HT1080 (cell line): ENCODE results near the gene PTPN11. TPM values are rescaled to one million over a fixed set of nuclear protein-coding genes. Genes with fewer than 3 reads are reported as not detected.
"Not testable (repeated sequence)": the region's sequence is repeated elsewhere in the genome, so short reads cannot be mapped to it uniquely, and the experiment has no call there.

Source experiments
- DNase-seq: peaks from one replicate; pipeline ENCODE4 v3.0.0-alpha.2; 2015; ENCODE audit warnings: low read depth
- total RNA-seq: library from RNA; depleted of rRNA; stranded (reverse); fragments of >200 nt; shearing (Covaris generic); gene quantifications from 2 replicates; pipeline ENCODE4 v1.2.3, GENCODE V29; 2014

PTPN11 gene
- total RNA-seq, 1 experiment from 2014 or later = 97.0 TPM

DNA sequence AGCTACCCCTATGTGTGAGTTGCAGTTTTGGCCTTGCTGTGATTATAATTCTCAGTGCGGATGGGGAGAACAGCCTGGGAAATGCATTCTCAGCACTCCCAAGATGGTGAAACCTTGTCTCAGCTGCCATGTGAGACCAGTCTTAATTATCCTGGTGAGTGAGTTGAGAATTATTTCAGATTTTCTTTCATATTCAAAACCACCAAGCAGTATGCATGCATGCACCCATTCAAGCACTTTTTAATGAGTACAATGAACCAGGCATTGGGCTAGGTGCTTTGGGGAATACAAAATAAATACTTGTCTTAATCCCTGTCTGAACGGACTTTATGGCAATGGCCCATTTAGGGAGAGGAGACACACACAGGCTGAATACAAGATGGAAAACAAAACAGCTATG is 94.7 kb downstream of the PTPN11 start:
- DNase-seq = no peak

DNA sequence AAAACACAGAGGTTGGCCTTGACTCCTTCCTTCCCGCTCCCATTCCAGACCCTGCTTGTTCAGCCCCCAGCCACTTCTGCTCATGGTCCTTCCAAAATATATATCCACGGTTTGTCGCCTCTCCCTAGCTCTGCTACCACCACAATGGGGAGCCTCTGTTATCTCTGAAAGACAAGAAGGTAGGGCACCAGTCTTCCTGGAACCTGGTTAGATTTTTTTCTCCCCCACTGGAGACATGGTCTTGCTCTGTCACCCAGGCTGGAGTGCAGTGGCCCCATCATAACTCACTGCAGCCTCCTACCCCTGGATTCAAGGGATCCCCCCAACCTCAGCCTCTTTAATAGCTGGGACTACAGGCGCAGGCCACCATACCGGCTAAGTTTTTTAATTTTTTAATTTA is 95.7 kb downstream of the PTPN11 start:
- no peak for DNase-seq

DNA sequence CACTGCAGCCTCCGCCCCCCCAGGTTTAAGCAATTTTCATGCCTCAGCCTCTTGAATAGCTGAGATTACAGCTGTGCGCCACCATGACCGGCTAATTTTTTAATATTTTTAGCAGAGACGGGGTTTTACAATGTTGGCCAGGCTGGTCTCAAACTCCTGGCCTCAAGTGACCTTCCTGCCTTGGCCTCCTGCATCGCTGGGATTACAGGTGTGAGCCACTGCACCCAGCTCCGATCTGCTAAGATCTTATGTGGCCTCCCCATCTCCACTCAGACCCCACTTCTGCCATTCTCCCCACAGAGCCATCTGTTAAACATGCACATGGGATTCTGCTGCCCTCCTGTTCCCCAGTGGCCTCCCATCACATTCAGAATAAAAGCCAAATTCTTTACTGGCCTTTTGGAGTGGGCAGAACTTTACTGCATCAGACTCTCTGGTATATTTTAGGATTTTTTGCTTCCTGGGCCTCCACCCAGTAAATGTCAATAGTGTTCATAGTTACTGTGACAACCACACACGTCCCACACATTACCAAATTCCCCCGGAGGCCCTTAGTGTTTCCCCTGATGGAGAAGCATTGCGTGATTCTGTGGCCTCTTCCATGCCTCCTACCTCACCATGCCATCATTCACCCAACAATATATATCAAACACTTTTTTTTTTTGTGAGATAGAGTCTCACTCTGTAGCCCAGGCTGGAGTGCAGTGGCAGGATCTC is 96.3 kb downstream of the PTPN11 start:
- no peak for DNase-seq

DNA sequence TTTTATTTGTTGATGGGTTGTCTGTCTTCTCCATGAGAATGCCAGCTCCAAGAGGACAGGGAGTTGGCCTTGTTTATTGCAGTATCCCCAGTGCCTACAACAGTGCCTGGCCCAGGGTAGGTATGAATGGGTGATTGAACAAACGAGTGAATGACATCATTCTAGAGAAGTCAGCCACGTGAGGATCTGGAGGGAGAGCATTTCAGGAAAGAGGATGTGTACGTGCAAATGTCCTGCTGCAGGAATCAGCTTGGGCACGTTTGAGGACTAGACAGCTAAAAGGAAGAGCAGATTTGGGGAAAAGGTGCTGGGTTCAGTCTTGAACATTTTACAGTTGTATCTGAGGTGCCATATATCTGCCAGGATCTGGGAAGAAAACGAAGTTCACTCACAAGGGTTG is 97.1 kb downstream of the PTPN11 start:
- no peak for DNase-seq

DNA sequence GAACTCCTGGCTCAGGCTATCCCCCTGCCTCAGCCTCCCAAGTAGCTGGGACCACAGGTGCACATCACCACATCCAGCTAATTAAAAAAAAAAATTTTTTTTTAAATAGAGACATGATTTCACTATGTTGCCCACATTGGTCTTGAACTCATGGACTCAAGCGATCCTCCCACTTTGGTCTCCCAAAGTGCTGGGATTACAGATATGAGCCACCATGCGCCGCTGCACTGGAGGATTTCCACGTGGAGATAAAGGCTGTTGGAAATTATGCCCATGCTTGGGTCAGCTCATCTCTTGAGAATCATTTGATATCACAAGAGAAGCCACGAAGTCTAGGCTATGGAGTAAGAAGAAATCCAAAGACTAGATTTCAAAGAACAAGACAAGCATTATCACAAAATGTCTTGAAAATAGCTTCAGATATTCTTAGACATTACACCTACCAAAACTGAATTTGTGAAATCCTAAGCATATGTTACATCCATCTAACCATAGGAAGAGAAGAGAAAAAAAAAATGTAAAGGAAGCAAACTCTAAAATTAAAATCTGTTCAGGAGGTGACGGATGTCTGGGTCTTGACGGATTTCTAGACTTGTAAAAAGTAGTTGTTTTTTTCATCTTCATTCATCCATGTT is 99.1 kb downstream of the PTPN11 start:
- no peak for DNase-seq

DNA sequence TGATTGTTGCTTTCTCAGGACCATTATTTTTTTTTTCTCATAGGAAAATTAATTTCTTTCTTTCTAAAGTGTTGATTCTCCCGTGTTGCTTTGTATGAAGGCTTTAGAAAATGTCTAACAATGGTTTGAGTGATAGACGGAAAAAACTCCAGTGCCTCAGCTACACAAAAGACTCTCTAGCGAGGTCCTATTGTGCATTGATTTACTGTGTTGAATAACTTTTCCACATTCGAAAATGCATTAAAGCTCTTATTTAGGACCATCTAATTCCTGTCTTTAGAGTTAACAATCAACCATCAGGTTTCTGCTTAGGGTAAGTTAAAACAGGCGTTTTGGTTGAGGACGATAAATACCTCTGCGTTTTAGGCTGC is 99.6 kb downstream of the PTPN11 start:
- no peak for DNase-seq

DNA sequence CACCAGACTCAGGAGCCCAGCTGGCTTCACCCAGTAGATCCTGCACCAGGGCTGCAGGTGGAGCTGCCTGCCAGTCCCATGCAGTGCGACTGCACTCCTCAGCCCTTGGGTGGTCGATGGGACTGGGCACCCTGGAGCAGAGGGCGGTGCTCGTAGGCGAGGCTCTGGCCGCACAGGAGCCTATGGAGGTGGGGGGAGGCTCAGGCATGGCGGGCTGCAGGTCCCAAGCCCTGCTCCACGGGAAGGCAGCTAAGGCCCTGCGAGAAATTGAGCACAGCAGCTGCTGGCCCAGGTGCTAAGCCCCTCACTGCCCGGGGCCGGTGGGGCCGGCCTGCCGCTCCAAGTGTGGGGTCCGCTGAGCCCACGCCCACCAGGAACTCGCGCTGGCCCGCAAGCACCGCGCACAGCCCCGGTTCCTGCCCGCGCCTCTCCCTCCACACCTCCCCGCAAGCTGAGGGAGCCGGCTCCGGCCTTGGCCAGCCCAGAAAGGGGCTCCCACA is 101.1 kb downstream of the PTPN11 start:
- not testable (repeated sequence) for DNase-seq

DNA sequence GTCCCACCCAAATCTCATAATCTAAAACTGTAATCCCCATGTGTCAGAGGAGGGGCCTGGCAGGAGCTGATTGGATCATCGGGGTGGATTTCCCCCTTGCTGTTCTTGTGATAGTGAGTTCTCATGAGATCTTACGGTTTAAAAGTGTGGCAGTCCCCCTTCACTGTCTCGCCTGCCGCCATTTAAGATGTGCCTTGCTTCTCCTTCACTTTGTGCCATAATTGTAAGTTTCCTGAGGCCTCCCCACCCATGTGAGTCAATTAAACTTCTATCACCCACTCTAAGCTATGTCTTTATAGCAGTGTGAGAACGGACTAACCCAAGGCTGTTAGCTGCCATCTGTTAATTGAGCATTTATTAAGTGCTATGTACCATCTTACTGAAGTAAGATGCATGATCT is 105.1 kb downstream of the PTPN11 start:
- DNase-seq = no peak

DNA sequence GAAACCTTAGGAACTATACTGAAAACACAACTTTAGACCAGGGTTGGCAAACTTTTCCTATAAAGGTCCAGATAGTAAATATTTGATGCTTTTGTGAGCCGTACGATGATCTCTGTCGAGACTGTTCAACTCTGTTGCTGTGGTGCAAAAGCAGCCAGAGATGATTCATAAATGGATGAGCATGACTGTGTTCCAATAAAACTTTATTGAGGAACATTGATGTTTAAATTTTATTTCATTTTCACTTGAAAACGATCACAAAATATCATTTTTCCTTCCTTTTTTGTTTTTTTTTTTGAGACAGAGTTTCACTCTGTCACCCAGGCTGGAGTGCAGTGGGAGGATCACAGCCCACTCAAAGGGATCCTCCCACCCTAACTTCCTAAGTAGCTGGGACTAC is 105.5 kb downstream of the PTPN11 start:
- no peak for DNase-seq

DNA sequence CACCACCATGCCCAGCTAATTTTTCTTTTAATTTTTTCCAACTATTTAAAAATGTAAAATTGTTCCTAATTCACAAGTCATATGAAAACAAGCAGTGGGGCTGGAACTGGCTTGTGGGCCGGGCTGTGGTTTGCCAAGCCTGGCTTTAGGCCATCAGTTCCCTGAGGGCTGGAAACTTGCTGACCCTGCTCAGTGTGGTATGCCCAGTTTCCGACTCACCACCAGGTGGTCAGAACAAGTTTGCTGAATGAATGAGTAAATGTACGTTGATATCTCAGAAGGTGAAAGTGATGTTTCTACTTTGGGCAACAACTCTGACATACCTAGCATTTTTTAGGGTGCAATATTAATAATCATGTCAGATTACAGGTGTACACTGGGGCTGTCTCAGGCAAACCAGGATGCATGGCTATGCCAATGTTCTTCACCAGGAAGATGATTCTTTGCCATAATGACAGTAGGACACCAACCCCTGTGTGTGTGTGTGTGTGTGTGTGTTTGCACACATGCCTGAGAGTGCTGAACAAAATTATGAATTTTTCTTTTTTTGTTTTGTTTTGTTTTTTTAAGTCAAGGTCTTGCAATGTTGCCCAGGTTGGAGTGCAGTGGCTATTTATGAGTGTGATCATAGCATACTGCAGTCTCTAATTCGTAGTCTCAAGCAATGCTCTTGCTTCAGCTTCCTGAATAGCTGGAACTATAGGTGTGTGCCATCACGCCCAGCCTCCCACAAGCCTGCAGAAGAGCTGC is 106.1 kb downstream of the PTPN11 start:
- peak; percentile 53 for DNase-seq

DNA sequence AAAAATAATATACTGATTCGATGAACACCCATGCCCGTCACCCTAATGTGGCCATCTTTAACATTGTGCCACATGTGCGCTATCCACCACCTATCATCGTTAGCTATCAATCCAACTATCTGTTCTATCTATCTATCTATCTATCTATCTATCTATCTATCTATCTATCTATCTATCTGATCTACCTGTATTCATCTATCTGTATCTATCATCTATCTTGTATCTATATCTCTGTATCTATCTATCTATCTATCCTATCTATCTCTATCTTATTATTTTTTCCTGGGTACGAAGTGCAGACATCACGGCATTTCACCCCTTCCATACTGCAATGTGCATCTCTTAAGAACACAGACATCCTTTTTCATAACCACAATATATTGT is 106.7 kb downstream of the PTPN11 start:
- DNase-seq = no peak

DNA sequence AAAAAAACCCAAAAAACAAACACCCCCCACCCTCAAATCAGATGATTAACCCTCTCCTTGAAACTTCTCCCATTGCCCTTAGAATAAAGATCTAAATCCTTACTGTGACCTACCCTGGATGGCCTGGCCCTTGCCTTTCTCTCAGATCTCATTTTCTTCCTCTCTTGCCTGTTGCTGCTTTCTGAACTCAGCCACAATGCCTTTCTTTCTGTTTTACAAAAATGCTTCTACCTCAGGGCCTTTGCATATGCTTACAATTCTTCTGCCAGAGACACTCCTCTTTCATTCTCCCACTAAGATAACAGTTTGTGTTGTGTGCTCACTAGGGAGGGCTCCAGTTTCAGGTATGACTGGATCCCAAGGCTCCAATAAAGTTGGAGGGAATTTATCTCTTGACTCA is 108.3 kb downstream of the PTPN11 start:
- no peak for DNase-seq

DNA sequence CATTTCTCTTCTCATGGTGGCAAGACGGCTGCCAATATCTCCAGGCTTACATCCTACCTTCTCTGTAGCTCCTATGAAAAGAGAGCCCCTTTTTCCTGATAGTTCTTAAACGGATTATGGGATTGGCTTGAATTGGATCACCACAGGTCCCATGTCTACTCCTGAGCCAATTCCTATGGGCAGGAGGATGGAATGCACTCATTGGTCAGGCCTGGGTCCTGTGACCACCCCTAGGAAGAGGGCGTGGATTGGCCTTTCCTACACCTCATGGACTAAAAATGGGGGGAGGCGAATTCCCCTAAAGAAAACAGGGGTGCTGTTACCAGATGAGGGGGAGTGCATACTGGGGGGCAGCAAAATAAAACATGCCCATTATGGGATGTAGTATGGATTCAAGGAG is 108.8 kb downstream of the PTPN11 start:
- DNase-seq = no peak

DNA sequence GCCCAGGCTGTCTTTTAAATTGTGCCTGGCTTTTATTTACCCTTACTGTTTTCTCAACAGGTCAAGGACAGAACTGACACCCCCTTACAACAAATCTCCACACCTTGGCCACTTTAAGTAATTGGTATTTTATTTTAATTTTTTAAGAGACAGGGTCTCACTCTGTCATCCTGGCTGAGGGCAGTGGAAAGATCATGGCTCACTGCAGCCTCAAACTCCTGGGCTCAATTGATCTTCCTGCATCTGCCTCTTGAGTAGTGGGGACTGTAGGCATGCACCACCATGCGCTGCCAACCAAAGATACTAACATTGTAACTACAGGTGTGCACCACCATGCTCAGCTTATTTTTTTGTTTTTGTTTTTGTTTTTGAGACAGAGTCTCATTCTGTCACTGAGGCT is 109.8 kb downstream of the PTPN11 start:
- DNase-seq = no peak

DNA sequence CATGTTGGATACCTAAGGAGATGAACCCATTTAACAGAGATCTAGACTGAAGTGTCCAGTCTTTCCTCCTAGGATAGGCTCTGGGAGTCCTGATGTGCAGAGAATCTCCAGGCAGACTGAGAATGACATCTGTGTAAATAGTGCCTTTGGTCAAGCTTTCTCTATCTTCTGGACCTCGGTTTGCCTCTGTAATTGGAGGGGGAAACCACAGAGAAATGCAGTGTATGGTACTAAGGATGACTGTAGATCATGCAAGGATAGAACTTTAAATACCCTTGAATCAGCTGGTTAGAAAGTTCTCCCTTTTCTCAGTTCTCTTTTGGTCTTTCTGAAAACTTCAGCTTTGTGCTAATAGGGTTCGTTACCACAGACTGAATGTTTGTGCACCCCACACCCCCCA is 112.2 kb downstream of the PTPN11 start:
- no peak for DNase-seq

DNA sequence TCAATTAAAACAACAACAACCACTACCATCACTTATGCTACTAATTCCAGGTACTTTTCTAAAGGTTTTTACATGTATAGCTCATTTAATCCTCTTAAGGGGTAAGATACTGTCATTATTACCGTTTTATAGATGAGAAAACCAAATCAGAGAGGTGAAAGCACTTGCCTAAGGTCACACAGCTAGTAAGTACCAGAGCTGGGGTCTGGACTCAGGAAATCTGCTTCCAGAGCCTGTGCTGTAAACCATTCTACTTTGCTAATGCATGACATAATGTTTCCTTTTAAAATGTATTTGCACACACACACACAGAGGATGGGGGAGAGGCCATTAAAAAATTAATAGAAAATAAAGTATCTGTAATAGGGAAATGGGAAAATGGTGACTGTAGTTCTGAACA is 113.4 kb downstream of the PTPN11 start:
- no peak for DNase-seq

DNA sequence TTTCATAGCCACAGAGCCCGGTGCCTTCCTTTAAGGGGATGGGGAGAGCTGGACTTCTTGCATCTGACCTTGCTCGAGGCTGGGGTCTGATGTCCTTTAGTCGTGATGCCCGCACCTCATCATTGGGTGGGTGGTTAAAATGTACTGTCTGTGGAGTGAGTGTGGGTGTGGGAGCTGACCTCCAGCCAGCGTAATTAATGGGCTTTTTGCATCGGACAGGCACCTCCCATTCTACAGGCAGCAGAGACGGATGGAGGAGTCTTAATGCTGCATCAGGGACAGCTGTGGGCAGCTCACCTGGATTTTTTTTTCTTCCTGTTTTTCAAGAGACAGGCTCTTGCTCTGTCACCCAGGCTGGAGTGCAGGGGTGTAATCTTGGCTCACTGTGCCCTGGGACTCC is 114.8 kb downstream of the PTPN11 start:
- no peak for DNase-seq

DNA sequence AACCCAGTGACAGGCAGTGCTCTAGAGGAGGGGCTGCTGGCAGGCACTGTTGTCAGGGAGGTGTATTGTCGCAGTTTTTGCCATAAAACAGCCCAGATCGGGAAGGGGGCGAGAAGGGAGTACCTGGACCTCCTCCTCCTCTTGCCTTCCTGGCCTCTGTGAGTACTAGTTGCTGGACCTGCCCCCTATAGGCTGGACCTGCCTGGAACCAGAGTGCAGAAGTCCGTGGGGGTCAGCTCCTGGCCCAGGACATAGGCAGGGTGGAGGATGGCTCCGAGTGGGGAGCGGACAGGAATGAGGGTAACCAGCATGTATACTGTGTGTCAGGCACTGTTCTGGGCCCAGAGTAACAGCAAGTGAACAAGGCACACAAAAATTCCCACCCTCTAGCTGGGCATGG is 116.3 kb downstream of the PTPN11 start:
- no peak for DNase-seq

DNA sequence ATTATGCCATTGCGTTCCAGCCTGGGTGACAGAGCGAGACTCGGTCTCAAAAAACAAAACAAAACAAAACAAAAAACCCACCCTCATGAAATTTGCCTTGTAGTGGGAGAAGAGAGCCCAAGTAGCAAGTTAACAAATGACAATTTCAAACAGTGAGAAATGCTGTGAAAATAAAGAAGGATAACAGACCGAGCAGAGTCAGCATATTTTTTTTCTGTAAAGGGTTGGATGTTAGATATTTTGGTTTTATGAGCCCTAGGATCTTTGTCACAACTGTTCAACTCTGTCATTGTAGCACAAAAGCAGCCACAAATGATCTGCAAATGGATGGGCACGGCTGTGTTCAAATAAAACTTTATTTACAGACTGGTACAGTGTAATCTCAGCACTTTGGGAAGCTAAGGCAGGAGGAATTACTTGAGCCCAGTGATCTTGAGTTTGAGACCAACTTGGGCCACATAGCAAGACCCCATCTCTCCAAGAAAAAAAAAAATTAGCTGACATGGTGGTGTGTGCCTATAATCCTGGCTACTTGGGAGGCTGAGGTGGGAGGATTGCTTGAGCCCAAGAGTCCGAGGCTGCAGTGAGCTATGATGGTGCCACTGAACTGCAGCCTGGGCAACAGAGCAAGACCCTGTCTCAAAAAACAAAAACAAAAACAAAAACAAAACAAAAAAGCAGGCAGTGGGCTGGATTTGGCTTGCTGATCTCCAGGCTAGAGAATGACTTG is 117.1 kb downstream of the PTPN11 start:
- no peak for DNase-seq

DNA sequence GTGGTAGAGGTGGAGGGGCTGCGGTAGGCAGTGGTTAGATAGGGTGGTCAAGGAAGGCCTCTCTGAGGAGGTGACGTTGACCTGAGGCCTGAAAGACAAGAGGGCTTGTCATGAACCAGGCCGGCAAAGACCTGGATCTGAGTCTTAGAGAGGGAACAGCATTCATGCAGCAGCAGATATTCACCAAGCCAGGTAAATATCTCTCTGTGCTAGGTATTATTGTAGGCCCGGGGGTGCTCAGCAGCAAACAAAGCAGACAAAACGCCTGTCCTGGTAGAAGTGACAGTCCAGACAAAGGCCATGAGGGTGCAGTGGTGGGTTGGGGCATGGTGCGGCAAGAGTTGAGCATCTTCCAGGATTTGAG is 117.6 kb downstream of the PTPN11 start:
- no peak for DNase-seq

DNA sequence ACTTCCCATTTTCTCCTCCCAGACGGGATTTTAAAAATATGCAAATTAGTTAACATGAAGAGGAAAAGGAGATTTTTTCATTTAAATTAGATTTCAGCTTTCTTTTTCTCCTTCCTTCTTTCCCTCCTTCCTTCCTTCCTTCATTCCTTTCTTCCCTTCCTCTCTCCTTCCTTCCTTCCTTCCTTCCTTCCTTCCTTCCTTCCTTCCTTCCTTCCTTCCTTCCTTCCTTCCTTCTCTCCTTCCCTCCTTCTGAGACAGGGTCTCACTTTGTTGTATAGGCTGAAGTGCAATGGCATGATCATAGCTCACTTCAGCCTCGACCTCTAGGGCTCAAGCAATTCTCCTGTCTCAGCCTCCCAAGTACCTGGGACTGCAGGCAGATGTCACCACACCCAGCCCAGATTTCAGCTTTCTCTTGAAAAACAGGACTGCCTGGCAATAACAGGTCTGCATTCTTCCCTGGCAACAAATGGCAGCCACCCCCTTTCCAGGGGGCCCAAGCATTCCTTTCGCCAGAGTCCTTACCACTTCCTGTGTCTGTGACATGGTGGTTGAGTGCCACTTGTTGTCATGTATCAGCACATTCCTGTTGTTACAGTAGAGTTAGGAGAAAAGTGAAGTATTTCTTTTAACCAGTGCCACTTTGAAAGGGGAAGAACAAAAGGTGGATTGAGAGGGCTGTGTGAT is 119.1 kb downstream of the PTPN11 start:
- peak; percentile 70 for DNase-seq
